Adipocyte (in vitro differentiated cells): ENCODE data around the gene IFIT1.
A peak's percentile ranks its signal among the peaks of the same experiment; 100 is the strongest.
"Not testable (repeated sequence)": the region's sequence is repeated elsewhere in the genome, so short reads cannot be mapped to it uniquely, and the experiment has no call there.

ENCODE experiments used
- DNase-seq: peaks from one replicate; pipeline ENCODE4 v3.0.0-alpha.2; 2015; ENCODE audit warnings: low read depth
- H3K27me3 ChIP-seq: replicated peaks from 2 replicates; pipeline ENCODE4 v1.7.0; 2013; ENCODE audit warnings: mild to moderate bottlenecking, low read length, moderate library complexity; ENCODE audit not compliant: control insufficient read depth, insufficient read depth
- H3K36me3 ChIP-seq: 2 replicates; pipeline ENCODE4 v1.7.0; 2013; ENCODE audit warnings: low read length, mild to moderate bottlenecking, moderate library complexity; ENCODE audit not compliant: control insufficient read depth, insufficient read depth, severe bottlenecking
- H3K4me1 ChIP-seq: 2 replicates; pipeline ENCODE4 v1.7.0; 2013; ENCODE audit warnings: mild to moderate bottlenecking, low read length, moderate library complexity; ENCODE audit not compliant: control insufficient read depth, insufficient read depth
- H3K4me3 ChIP-seq: 2 replicates; pipeline ENCODE4 v1.7.0; 2013; ENCODE audit warnings: mild to moderate bottlenecking, low read length, moderate library complexity
- H3K9ac ChIP-seq: 2 replicates; pipeline ENCODE4 v1.7.0; 2013; ENCODE audit warnings: mild to moderate bottlenecking, low read length, moderate library complexity
- H3K9me3 ChIP-seq: 2 replicates; pipeline ENCODE4 v1.7.0; 2013; ENCODE audit warnings: mild to moderate bottlenecking, low read length, moderate library complexity; ENCODE audit not compliant: control insufficient read depth

Gene IFIT1

DNA sequence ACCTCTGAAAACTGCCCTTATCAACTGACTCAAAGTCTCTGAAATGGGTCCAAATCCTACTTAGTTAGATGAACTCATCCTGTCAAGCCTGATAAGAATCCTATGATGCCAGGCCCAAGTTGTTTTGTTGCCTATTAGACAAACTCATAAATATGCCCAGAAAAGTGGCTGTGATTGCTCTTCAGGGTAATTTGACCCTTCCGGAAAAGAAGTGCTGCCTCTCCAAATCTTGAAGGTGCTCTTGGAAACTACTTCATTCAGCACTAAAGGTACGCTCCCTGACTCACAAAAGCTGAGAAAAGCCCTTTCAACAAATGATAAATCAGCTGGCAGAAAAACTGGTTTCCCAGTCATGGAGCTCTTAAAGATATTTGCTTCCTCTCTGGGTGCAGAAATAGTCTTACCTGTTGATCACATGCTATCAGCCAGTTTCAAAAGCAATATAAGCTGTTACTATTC lies 28.6 kb downstream of the IFIT1 start:
- Histone ChIP-seq H3K4me3 (no peak overlapping the region), H3K36me3 (peaks cover 18% of the 10 kb centered on the region), H3K9ac (no peak overlapping the region), H3K27me3 (no peaks in the 10 kb centered on the region), H3K9me3 (no peaks in the 10 kb centered on the region), H3K4me1 (peaks cover 4% of the 10 kb centered on the region)
- DNase-seq = no peak

DNA sequence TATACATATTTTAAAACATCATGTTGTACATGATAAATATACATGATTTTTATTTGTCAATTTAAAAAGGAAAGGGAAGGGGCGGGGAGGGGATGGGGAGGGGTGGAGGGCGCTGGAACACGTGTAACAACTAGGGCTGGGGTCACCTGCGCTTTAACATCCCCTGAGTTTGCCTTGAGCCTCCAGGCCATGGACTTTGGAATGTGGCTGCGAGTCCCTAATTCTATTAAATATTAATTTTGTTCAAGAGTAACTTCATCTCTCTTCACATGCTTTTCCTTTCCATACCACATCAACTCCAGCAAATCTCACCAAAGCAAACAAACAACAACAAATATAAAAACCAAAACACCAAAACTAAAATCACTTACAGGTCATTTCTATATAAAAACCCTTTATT lies 32.6 kb downstream of the IFIT1 start:
- peaks cover 24% of the 10 kb centered on the region for H3K4me1 ChIP-seq
- peaks cover 4% of the 10 kb centered on the region for H3K36me3 ChIP-seq
- no peaks in the 10 kb centered on the region for H3K9me3 ChIP-seq
- no peak for DNase-seq
- H3K27me3 ChIP-seq = no peaks in the 10 kb centered on the region
- no peak overlapping the region for H3K9ac ChIP-seq
- H3K4me3 ChIP-seq = no peak overlapping the region

DNA sequence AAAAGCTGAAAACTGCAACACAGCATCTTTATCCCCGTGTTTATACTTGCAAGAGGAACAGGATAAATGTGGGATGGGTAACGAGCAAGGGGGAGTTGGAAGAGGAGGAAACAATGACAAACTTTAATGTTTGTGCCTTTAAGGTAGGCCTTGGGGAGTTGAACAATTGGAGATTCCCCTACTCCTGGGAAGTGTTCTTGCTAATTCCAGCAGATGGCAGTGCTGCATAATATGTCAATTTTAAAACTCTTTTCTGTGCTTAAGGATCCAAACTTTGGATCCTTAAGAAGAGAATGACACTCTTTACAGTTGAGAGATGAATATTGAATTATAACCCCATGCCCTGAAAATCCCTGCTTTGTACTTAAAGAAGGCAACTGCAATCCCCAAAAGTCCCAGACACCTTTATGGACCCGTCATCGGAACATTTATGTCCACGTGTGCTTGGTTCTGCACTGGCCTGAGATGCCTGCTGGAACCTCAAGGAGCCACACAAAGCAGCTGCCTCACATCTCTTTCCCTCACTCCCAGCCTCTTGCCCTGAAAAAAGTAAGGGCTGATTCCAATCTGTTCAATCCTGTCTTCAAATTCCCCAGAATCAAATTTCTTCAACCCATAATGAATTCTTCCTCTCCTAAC lies 33.9 kb downstream of the IFIT1 start:
- Histone ChIP-seq H3K9me3 (no peaks in the 10 kb centered on the region), H3K27me3 (no peaks in the 10 kb centered on the region), H3K36me3 (no peaks in the 10 kb centered on the region), H3K4me1 (peaks cover 24% of the 10 kb centered on the region), H3K9ac (peak overlapping the region; percentile 40), H3K4me3 (no peak overlapping the region)
- peak; percentile 81 for DNase-seq

DNA sequence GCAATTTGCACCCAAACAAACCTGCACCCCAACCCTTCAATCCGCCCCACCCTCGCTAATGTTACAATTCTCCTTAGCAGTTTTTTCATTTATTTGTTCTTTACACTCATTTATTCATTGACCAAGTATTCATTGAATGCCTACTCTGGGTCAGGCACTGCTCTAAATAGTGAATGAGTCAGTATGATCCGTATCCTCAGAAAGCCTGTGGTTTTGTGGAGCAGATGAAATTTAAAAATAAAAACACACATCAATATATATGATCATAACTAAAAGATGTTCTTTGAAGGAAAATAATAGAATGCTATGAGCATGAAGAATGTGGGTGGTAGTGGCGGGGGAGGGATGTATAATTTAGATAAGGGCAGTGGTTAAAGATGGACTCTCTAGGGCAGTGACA lies 35.2 kb downstream of the IFIT1 start:
- Histone ChIP-seq H3K9ac (no peak overlapping the region), H3K36me3 (no peaks in the 10 kb centered on the region)
- DNase-seq = peak; percentile 75

DNA sequence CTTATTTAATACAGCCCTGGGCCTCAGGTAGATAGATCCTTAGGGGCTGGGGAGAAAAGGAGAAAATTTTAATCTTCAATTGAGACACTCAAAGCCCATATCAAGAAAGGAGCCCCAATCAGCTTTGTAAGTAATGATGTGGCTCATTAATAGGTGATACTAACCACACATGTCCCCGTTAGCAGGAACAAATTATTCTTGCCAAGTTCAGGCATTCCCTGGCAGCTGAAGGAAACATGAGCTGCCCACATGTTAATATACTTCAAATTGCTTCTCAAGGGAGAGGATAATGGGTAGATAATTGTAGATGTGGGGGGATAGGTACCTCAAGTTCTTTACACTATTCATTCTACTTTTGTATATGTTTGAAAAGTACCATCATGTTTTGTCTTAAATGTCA lies 36.5 kb downstream of the IFIT1 start:
- no peaks in the 10 kb centered on the region for H3K27me3 ChIP-seq
- H3K9ac ChIP-seq = no peak overlapping the region
- H3K4me3 ChIP-seq = no peak overlapping the region
- H3K36me3 ChIP-seq = no peaks in the 10 kb centered on the region
- H3K4me1 ChIP-seq = peaks cover 27% of the 10 kb centered on the region
- no peaks in the 10 kb centered on the region for H3K9me3 ChIP-seq
- no peak for DNase-seq

More for the DNA sequence above, 35.2 kb downstream of the IFIT1 start:
- Histone ChIP-seq H3K27me3 (no peaks in the 10 kb centered on the region), H3K9me3 (no peaks in the 10 kb centered on the region), H3K4me1 (peaks cover 27% of the 10 kb centered on the region), H3K4me3 (no peak overlapping the region)

DNA sequence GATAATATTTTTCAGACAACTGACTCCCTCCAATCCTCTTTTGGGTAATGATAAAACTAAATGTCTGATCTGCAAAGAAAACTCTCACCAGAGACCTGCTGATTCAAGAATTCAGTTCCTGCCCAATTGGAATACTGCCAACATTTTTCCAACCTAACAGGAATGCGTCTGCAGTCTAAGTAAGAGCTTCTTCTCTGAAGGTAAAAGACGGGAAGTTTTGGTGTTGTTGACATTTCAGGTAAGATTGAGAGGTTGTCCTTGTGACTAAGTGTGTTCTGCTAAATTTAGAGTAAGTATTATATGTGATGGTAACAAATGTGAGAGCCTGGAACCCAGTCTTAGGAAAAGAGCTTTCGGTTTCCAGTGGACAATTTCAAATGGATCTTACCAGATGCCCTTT lies 39.6 kb downstream of the IFIT1 start:
- peak; percentile 40 for DNase-seq
- Histone ChIP-seq H3K4me3 (no peak overlapping the region), H3K27me3 (no peaks in the 10 kb centered on the region), H3K9ac (no peak overlapping the region), H3K4me1 (peaks cover 21% of the 10 kb centered on the region), H3K9me3 (no peaks in the 10 kb centered on the region), H3K36me3 (no peaks in the 10 kb centered on the region)

DNA sequence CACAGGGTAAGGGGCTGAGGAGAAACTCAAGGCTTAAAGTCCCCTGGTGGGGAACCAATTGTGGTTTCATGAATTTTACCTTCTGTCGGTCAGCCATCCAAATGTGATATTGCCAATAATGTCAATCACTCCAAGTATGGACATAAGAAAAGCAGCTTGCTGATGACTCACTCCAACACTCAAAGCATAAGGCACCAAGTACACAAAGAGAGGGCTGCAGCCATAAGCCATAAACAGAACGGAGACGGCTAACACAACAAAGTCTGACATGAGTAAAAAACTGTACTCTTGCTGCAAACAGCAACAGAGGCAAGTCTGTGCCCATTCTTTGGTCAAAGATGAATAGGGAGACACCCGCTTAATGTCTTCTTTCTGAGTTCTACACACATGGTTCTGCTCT lies 46.1 kb downstream of the IFIT1 start:
- H3K9me3 ChIP-seq = no peaks in the 10 kb centered on the region
- H3K27me3 ChIP-seq = no peaks in the 10 kb centered on the region
- H3K9ac ChIP-seq = no peak overlapping the region
- H3K4me3 ChIP-seq = no peak overlapping the region
- no peaks in the 10 kb centered on the region for H3K4me1 ChIP-seq
- DNase-seq = no peak
- H3K36me3 ChIP-seq = no peaks in the 10 kb centered on the region

DNA sequence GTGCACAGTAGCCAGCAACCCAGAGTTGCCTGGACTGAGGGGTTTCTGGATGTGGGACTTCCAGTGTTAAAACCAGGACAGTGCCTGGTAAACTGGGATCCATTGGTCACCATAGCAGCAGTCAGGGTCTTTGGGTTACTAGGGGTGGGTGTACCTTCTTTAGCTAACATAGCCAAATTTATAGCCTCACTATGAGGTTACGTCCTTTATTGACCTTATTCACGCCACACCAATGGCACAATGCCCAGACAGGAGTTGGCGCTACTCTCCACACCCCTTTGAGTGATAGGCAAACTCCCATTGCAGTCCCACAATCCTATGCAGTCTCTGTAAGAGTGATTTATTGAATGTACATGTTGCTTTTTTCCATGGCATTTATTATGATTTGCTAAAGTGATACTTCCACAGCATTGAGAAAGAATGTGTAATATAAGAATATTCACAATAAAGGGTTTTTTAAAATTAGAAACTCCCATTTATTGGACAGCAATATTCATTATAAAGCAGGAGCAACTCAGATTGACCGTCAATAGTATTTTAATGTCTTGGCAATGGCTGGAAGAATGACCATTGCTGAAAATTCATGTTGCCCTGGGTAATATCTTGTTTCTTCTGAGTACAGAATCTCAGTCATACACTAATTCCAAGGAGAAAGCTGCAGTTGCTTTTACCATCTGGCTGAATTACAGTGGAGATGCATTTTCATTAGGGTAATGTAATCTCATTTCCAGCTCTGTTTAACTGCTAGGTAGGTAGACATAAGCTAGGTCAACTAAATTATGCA lies 48.0 kb downstream of the IFIT1 start:
- H3K9ac ChIP-seq = no peak overlapping the region
- H3K9me3 ChIP-seq = no peaks in the 10 kb centered on the region
- H3K4me1 ChIP-seq = no peaks in the 10 kb centered on the region
- DNase-seq = no peak
- no peaks in the 10 kb centered on the region for H3K27me3 ChIP-seq
- no peak overlapping the region for H3K4me3 ChIP-seq
- H3K36me3 ChIP-seq = no peaks in the 10 kb centered on the region

DNA sequence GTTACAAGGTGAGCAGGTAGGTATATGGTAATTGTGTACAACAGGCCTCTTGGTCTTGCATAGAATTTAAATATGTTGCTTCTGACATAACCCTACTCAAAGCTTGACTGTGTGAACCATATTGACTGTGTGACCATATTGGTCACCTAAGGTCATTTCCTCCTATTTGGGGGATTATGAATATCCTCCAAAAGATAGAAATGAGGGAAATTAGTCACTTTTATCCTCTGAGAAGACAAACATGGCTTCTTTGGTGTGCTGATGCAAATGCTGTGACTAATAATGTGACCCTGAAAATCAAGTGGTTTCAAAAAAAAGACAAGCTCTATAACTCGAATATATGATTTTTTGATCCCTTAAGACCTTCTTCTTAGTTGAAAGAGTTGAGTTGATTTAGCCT lies 49.9 kb downstream of the IFIT1 start:
- no peaks in the 10 kb centered on the region for H3K27me3 ChIP-seq
- no peaks in the 10 kb centered on the region for H3K4me1 ChIP-seq
- no peak overlapping the region for H3K9ac ChIP-seq
- H3K4me3 ChIP-seq = no peak overlapping the region
- H3K9me3 ChIP-seq = peaks cover 3% of the 10 kb centered on the region
- DNase-seq = no peak
- no peaks in the 10 kb centered on the region for H3K36me3 ChIP-seq

DNA sequence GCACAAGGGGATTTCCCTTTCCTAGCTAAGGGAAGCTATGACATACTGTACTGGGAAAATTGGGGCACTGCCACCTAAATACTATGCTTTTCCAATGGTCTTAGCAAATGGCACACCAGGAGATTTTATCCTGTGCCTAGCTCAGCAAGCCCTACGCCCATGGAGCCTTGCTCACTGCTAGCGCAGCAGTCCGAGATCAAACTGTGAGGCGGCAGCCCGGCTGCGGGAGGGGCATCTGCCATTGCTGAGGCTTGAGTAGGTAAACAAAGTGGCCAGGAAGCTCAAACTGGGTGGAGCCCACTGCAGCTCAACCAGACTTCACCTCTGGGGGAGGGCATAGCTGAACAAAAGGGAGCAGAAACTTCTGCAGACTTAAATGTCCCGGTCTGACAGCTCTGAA lies 52.4 kb downstream of the IFIT1 start:
- not testable (repeated sequence) for DNase-seq, H3K9ac ChIP-seq, H3K9me3 ChIP-seq, H3K27me3 ChIP-seq, H3K36me3 ChIP-seq, H3K4me3 ChIP-seq, H3K4me1 ChIP-seq

DNA sequence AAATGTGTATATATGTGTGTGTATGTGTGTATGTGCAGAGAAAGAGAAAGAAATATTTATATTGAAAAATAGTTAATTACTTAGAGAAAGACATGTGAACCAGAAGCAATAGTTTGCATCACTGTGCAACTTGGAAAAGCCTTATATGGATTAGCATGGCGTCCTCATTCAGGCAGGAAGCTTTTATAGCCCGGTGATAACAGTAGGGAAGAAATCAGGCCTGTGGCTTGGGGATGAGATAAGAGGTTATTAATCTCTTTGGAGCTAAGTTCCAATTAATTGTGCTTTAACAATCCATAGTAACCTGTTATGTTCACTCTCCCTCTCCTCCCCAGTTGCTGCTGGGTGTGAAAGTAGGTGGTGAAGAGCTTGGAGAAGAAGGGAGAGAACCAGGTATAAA lies 58.5 kb downstream of the IFIT1 start:
- Histone ChIP-seq H3K9me3 (peaks cover 4% of the 10 kb centered on the region), H3K36me3 (no peaks in the 10 kb centered on the region), H3K4me3 (no peak overlapping the region), H3K9ac (no peak overlapping the region), H3K27me3 (no peaks in the 10 kb centered on the region), H3K4me1 (no peaks in the 10 kb centered on the region)
- no peak for DNase-seq
